ENCODE results near the gene SPAM1. TPM values are rescaled to one million over a fixed set of nuclear protein-coding genes. Genes with fewer than 3 reads are reported as not detected.

The SPAM1 gene
- total and polyA plus RNA-seq, 2 experiments from 2014 or later: not detected

- H3K4me1 ChIP-seq (ENCODE audit: insufficient read depth): peaks cover 12% of the 10 kb centered on the region; the same call in 1 of the 2 replicates
- Mint-ChIP-seq H3K9me3 (peaks cover 7% of the 10 kb centered on the region; the same call in 1 of the 3 replicates), H3K36me3 (ENCODE audit: low read depth) (no peaks in the 10 kb centered on the region), H3K27ac (no peak overlapping the region), H3K4me1 (peaks cover 16% of the 10 kb centered on the region), H3K4me3 (no peak overlapping the region), H3K27me3 (ENCODE audit: insufficient read depth, low read depth, poor library complexity) (peaks cover 10% of the 10 kb centered on the region)
- H3F3A ChIP-seq (replicated peaks; ENCODE audit: low read depth): no peaks in the 10 kb centered on the region
- no peak for TF ChIP-seq CTCF (conservative IDR thresholded peaks at IDR 0.05; ENCODE audit: low read depth in 2 of 2)
- TF ChIP-seq EZH2 (IDR thresholded peaks at IDR 0.05; ENCODE audit: low read depth, unreplicated experiment): no peak
- TF ChIP-seq ZNF462 (CRISPR knock-in tag; IDR thresholded peaks at IDR 0.05): no peak
- no peak for TF ChIP-seq STAT1 (IDR thresholded peaks at IDR 0.05; ENCODE audit: unreplicated experiment)
- ATAC-seq (no peak), DNase-seq (ENCODE audit: low spot score) (no peak)
- H3K27me3 ChIP-seq (ENCODE audit: insufficient read depth): no peaks in the 10 kb centered on the region
- H4K20me1 ChIP-seq (replicated peaks; ENCODE audit: insufficient read depth): no peaks in the 10 kb centered on the region
- no peak overlapping the region for H2AFZ ChIP-seq
- no peaks in the 10 kb centered on the region; the same call in 1 of the 2 replicates for H3K9me2 ChIP-seq (ENCODE audit: insufficient read depth)
- no peaks in the 10 kb centered on the region for H3K36me3 ChIP-seq (ENCODE audit: insufficient read depth)
- H3K4me2 ChIP-seq: no peak overlapping the region
- H3K79me2 ChIP-seq (replicated peaks; ENCODE audit: insufficient read depth): no peaks in the 10 kb centered on the region
- no peak overlapping the region for H3K27ac ChIP-seq (ENCODE audit: low read depth)
- H3K4me3 ChIP-seq: no peak overlapping the region
Measured at GRCh38 chr7:123996327-123996625, 71.2 kb downstream of the SPAM1 start.

GRCh38 chr7:123998921-123999320, 73.9 kb downstream of the SPAM1 start:
- peaks cover 12% of the 10 kb centered on the region; the same call in 1 of the 2 replicates for H3K4me1 ChIP-seq (ENCODE audit: insufficient read depth)
- peaks cover 16% of the 10 kb centered on the region; the same call in 2 of the 3 replicates for H3K9me3 Mint-ChIP-seq
- peaks cover 14% of the 10 kb centered on the region for H3K4me1 Mint-ChIP-seq
- no peaks in the 10 kb centered on the region for H3F3A ChIP-seq (replicated peaks; ENCODE audit: low read depth)
- H3K9me2 ChIP-seq (ENCODE audit: insufficient read depth): no peaks in the 10 kb centered on the region; the same call in 1 of the 2 replicates
- H3K27ac ChIP-seq (ENCODE audit: low read depth): no peak overlapping the region
- no peak overlapping the region for H3K27ac Mint-ChIP-seq
- H3K4me2 ChIP-seq: no peak overlapping the region
- no peaks in the 10 kb centered on the region; the same call in 2 of the 3 replicates for H3K36me3 Mint-ChIP-seq (ENCODE audit: low read depth)
- H3K79me2 ChIP-seq (replicated peaks; ENCODE audit: insufficient read depth): no peaks in the 10 kb centered on the region
- H3K27me3 Mint-ChIP-seq (ENCODE audit: insufficient read depth, low read depth, poor library complexity): peaks cover 10% of the 10 kb centered on the region
- no peak overlapping the region for H3K4me3 Mint-ChIP-seq
- H4K20me1 ChIP-seq (replicated peaks; ENCODE audit: insufficient read depth): no peaks in the 10 kb centered on the region
- H3K36me3 ChIP-seq (ENCODE audit: insufficient read depth): no peaks in the 10 kb centered on the region
- ATAC-seq (no peak), DNase-seq (ENCODE audit: low spot score) (no peak)
- H2AFZ ChIP-seq: no peak overlapping the region
- H3K4me3 ChIP-seq: no peak overlapping the region
- H3K27me3 ChIP-seq (ENCODE audit: insufficient read depth): no peaks in the 10 kb centered on the region
- TF ChIP-seq REST (IDR thresholded peaks at IDR 0.05; ENCODE audit: unreplicated experiment): no peak
- no peak for TF ChIP-seq ETS1 (IDR thresholded peaks at IDR 0.05)
- TF ChIP-seq JUNB (IDR thresholded peaks at IDR 0.05; ENCODE audit: unreplicated experiment): no peak
- no peak for TF ChIP-seq CREB1 (CRISPR knock-in tag; IDR thresholded peaks at IDR 0.05; ENCODE audit: low read depth)
